ENCODE measurements around the gene ZCCHC24. TPM values are rescaled to one million over a fixed set of nuclear protein-coding genes. Genes with fewer than 3 reads are reported as not detected.

Gene ZCCHC24
- total and polyA plus RNA-seq, 4 donors = 7.8 to 23.9 (median 14.8) TPM

DNA sequence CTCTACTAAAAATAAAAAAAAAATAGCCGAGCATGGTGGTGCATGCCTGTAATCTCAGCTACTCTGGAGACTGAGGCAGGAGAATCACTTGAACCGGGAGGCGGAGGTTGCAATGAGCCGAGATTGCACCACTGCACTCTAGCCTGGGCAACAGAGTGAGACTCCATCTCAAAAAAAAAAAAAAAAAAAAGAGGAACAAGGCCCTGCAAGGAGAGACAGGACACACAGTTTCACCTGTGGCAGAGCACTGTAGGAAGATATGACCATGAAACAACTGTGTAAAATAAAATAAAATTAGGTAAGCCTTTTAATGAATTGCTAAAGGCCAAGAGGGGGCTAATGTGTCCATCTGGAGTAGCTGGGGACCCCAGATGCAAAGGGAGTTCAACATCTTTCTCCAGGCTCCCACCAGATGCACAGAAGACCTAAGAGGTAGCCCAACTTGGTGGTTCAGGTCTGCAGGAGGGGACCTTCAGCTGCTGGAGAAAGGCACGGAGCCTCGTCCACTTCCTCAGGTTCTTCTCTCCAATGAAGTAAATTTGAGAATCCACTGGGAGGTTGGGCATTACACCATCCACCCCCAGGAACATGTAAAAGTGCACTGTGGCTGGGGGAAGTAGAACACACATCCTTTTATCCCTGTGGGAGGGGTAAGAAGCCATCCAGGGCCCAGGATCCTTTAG, 85.5 kb downstream of the ZCCHC24 start:
- 94% methylated on average over 6 of the region's 6 CpGs for WGBS
- no peak overlapping the region for H3K9ac ChIP-seq (ENCODE audit: low read depth in 1 of 2, low read length in 2 of 2)
- H3K36me3 ChIP-seq (ENCODE audit: control insufficient read depth in 4 of 4, insufficient read depth in 3 of 4, low read depth in 1 of 4, low read length in 3 of 4) = peaks cover 0 to 7% (median 3%) of the 10 kb centered on the region in 4 donors
- H3K4me1 ChIP-seq (ENCODE audit: control insufficient read depth in 4 of 4, insufficient read depth in 4 of 4, low read length in 3 of 4) = peaks cover 0 to 7% (median 1%) of the 10 kb centered on the region in 4 donors
- H3K9me3 ChIP-seq (ENCODE audit: control insufficient read depth in 4 of 4, low read length in 3 of 4) = no peaks in the 10 kb centered on the region
- DNase-seq (ENCODE audit: low spot score) = no peak
- H3K4me3 ChIP-seq (ENCODE audit: low read depth in 1 of 3, low read length in 3 of 3) = no peak overlapping the region
- no peaks in the 10 kb centered on the region for H3K27me3 ChIP-seq (ENCODE audit: control insufficient read depth in 4 of 4, insufficient read depth in 4 of 4, low read length in 3 of 4)
- TF ChIP-seq, protein P1, sequence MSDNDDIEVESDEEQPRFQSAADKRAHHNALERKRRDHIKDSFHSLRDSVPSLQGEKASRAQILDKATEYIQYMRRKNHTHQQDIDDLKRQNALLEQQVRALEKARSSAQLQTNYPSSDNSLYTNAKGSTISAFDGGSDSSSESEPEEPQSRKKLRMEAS (IDR thresholded peaks at IDR 0.05) = no peak
- TF ChIP-seq JUND (IDR thresholded peaks at IDR 0.05) (no peak), HNF4A (conservative IDR thresholded peaks at IDR 0.05) (no peak), NR2F2 (IDR thresholded peaks at IDR 0.05) (no peak), YY1 (IDR thresholded peaks at IDR 0.05) (no peak), GABPA (IDR thresholded peaks at IDR 0.05 in 1 of 2, conservative IDR thresholded peaks at IDR 0.05 in 1 of 2) (no peak), HNF4G (IDR thresholded peaks at IDR 0.05) (no peak), RXRA (IDR thresholded peaks at IDR 0.05) (no peak)
- TF ChIP-seq, protein P2, sequence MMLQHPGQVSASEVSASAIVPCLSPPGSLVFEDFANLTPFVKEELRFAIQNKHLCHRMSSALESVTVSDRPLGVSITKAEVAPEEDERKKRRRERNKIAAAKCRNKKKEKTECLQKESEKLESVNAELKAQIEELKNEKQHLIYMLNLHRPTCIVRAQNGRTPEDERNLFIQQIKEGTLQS (IDR thresholded peaks at IDR 0.05) = no peak
- H3K27ac ChIP-seq (ENCODE audit: low read depth in 1 of 2, low read length in 2 of 2) = no peak overlapping the region

DNA sequence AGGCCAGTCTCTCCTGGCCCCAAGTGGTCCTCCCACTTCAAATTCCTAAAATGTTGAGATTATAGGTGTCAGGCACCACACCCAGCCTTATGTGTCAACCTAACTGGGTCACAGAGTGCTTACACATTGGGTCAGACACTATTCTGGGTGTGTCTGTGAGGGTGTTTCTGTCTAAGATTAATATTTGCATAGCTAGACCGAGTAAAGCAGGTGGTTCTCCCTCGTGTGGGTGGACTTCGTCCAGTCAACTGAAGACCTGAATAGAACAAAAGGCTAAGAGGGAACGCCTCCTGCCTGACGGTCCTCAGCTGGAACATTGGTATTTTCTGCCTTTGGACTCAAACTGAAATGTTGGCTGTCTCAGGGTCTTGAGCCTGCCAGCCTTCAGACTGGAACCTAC, 86.6 kb downstream of the ZCCHC24 start:
- Histone ChIP-seq H3K9ac (ENCODE audit: low read depth in 1 of 2, low read length in 2 of 2) (no peak overlapping the region), H3K36me3 (ENCODE audit: control insufficient read depth in 4 of 4, insufficient read depth in 3 of 4, low read depth in 1 of 4, low read length in 3 of 4) (peaks cover 0 to 18% (median 15%) of the 10 kb centered on the region in 4 donors), H3K27me3 (ENCODE audit: control insufficient read depth in 4 of 4, insufficient read depth in 4 of 4, low read length in 3 of 4) (no peaks in the 10 kb centered on the region), H3K4me3 (ENCODE audit: low read depth in 1 of 3, low read length in 3 of 3) (no peak overlapping the region), H3K4me1 (ENCODE audit: control insufficient read depth in 4 of 4, insufficient read depth in 4 of 4, low read length in 3 of 4) (peaks cover 0 to 7% (median 1%) of the 10 kb centered on the region in 4 donors), H3K27ac (ENCODE audit: low read depth in 1 of 2, low read length in 2 of 2) (no peak overlapping the region), H3K9me3 (ENCODE audit: control insufficient read depth in 4 of 4, low read length in 3 of 4) (no peaks in the 10 kb centered on the region)
- peak; percentile 31 for DNase-seq (ENCODE audit: low spot score)
- WGBS = 41% methylated on average over 5 of the region's 5 CpGs
- TF ChIP-seq SP1 (IDR thresholded peaks at IDR 0.05) = peak; percentile 55
- TF ChIP-seq, protein P3, sequence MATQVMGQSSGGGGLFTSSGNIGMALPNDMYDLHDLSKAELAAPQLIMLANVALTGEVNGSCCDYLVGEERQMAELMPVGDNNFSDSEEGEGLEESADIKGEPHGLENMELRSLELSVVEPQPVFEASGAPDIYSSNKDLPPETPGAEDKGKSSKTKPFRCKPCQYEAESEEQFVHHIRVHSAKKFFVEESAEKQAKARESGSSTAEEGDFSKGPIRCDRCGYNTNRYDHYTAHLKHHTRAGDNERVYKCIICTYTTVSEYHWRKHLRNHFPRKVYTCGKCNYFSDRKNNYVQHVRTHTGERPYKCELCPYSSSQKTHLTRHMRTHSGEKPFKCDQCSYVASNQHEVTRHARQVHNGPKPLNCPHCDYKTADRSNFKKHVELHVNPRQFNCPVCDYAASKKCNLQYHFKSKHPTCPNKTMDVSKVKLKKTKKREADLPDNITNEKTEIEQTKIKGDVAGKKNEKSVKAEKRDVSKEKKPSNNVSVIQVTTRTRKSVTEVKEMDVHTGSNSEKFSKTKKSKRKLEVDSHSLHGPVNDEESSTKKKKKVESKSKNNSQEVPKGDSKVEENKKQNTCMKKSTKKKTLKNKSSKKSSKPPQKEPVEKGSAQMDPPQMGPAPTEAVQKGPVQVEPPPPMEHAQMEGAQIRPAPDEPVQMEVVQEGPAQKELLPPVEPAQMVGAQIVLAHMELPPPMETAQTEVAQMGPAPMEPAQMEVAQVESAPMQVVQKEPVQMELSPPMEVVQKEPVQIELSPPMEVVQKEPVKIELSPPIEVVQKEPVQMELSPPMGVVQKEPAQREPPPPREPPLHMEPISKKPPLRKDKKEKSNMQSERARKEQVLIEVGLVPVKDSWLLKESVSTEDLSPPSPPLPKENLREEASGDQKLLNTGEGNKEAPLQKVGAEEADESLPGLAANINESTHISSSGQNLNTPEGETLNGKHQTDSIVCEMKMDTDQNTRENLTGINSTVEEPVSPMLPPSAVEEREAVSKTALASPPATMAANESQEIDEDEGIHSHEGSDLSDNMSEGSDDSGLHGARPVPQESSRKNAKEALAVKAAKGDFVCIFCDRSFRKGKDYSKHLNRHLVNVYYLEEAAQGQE (IDR thresholded peaks at IDR 0.05) = no peak
- TF ChIP-seq RXRA (IDR thresholded peaks at IDR 0.05) = peak; percentile 14 to 62
- TF ChIP-seq, protein P1 (IDR thresholded peaks at IDR 0.05) = no peak
- no peak for TF ChIP-seq YY1 (IDR thresholded peaks at IDR 0.05)
- TF ChIP-seq, protein P4, sequence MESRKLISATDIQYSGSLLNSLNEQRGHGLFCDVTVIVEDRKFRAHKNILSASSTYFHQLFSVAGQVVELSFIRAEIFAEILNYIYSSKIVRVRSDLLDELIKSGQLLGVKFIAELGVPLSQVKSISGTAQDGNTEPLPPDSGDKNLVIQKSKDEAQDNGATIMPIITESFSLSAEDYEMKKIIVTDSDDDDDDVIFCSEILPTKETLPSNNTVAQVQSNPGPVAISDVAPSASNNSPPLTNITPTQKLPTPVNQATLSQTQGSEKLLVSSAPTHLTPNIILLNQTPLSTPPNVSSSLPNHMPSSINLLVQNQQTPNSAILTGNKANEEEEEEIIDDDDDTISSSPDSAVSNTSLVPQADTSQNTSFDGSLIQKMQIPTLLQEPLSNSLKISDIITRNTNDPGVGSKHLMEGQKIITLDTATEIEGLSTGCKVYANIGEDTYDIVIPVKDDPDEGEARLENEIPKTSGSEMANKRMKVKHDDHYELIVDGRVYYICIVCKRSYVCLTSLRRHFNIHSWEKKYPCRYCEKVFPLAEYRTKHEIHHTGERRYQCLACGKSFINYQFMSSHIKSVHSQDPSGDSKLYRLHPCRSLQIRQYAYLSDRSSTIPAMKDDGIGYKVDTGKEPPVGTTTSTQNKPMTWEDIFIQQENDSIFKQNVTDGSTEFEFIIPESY (IDR thresholded peaks at IDR 0.05) = no peak
- no peak for TF ChIP-seq FOXA1 (IDR thresholded peaks at IDR 0.05)
- no peak for TF ChIP-seq RAD21 (IDR thresholded peaks at IDR 0.05)
- TF ChIP-seq NR2F2 (IDR thresholded peaks at IDR 0.05) = no peak
- TF ChIP-seq JUND (IDR thresholded peaks at IDR 0.05) = peak in 1 of 2 donors; percentile 27
- TF ChIP-seq HNF4G (IDR thresholded peaks at IDR 0.05) = no peak
- TF ChIP-seq TAF1 (conservative IDR thresholded peaks at IDR 0.05) = no peak
- TF ChIP-seq HNF4A (conservative IDR thresholded peaks at IDR 0.05) = peak; percentile 63 to 67
- TF ChIP-seq, protein P5, sequence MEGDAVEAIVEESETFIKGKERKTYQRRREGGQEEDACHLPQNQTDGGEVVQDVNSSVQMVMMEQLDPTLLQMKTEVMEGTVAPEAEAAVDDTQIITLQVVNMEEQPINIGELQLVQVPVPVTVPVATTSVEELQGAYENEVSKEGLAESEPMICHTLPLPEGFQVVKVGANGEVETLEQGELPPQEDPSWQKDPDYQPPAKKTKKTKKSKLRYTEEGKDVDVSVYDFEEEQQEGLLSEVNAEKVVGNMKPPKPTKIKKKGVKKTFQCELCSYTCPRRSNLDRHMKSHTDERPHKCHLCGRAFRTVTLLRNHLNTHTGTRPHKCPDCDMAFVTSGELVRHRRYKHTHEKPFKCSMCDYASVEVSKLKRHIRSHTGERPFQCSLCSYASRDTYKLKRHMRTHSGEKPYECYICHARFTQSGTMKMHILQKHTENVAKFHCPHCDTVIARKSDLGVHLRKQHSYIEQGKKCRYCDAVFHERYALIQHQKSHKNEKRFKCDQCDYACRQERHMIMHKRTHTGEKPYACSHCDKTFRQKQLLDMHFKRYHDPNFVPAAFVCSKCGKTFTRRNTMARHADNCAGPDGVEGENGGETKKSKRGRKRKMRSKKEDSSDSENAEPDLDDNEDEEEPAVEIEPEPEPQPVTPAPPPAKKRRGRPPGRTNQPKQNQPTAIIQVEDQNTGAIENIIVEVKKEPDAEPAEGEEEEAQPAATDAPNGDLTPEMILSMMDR (IDR thresholded peaks at IDR 0.05; ENCODE audit: low read depth, low read length, missing input control) = no peak
- no peak for TF ChIP-seq EGR1 (IDR thresholded peaks at IDR 0.05; ENCODE audit: low read depth in 2 of 2)
- TF ChIP-seq, protein P2 (IDR thresholded peaks at IDR 0.05) = no peak
- no peak for TF ChIP-seq GABPA (IDR thresholded peaks at IDR 0.05 in 1 of 2, conservative IDR thresholded peaks at IDR 0.05 in 1 of 2)
- TF ChIP-seq FOXA2 (IDR thresholded peaks at IDR 0.05) = no peak

Measured in liver (tissue), 9 donors.